Sigmoid colon (tissue), 4 donors: ENCODE data around the gene RNU1-4.
"Not testable (repeated sequence)": the region's sequence is repeated elsewhere in the genome, so short reads cannot be mapped to it uniquely, and the experiment has no call there.

Experiments used
- CTCF ChIP-seq, 4 experiments: fragments of 450-650 bp in 3 of 4; fragments of 200-600 bp in 1 of 4; IDR thresholded peaks; one replicate each; pipeline ENCODE4 v1.5.1; 2016 to 2019; ENCODE audit warnings: antibody characterized with exemption in 4 of 4, mild to moderate bottlenecking in 3 of 4, moderate library complexity in 2 of 4
- EP300 ChIP-seq, 4 donors: sonication (generic); formaldehyde crosslinking; IDR thresholded peaks; one replicate each; pipeline ENCODE4 v1.6.1; 2017; ENCODE audit warnings: antibody characterized with exemption in 4 of 4
- POLR2A ChIP-seq, 2 donors: fragments of 450-650 bp; IDR thresholded peaks; one replicate each; pipeline ENCODE4 v1.6.1; 2016; ENCODE audit warnings: antibody characterized with exemption in 2 of 2, mild to moderate bottlenecking in 2 of 2, moderate library complexity in 2 of 2

- TF ChIP-seq CTCF (IDR thresholded peaks at IDR 0.05) = peak in 1 of 4 experiments; percentile 6
- TF ChIP-seq EP300 (IDR thresholded peaks at IDR 0.05) = peak in 2 of 4 donors; percentile 36
- not testable (repeated sequence) for TF ChIP-seq POLR2A (IDR thresholded peaks at IDR 0.05)
Observed at GRCh38 chr1:16725439-16726245, 14.7 kb upstream of the RNU1-4 start.
